HG03571 (cell line): ENCODE results near the gene SCARB1.

Source experiments
- ATAC-seq: cut with Tn5 transposase; IDR thresholded peaks from one replicate; pipeline ENCODE4 v1.9.1; 2021; ENCODE audit not compliant: unreplicated experiment

The SCARB1 gene

DNA sequence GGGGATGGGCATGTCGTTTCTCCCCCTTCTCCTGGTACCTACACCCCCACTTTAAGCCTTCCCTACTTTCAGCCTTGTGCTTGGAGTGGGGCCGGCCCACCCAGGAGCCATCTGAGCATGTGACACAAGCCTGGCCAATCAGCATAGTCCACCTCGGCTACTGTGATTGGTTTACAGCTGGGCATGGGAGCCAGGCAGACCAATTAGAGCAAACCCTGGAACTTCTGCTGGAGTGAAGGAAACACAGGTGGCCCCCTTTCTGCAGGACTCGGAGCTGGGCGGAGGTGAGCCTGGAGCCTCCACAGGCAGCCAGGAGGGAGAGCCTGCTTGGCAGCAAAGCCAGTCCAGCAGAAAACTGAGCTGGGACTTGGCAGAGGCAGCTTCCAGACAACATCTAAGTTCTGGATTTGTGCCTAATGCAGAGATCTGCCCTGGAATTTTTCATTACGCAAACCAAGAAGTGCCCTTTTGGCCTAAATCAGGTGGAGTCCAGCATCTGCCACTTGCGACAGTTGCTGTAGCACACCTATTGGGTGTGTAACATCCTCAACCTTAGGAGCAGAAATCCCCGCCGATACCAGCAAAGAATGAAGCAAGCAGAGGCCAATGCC, 59.5 kb downstream of the SCARB1 start:
- ATAC-seq, result no peak

DNA sequence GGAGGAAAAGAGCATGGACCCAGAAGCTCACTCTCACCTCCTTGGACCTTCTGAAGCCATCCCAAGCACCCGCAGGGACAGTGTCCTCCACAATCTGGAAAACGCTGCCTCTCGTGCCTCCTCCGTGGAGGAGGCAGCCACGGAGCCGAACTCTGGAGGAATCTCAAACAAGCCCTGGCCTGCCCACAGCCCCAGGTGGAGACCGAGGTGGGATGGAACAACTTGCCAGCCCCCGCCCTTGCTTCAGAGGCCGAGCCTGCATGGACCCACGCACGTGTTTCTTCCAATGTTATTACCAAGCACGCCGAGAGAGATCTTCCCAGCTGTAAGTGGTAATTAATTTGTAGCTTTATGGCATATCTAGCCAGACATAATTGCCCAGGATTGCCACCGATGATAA, 61.3 kb downstream of the SCARB1 start:
- no peak for ATAC-seq

DNA sequence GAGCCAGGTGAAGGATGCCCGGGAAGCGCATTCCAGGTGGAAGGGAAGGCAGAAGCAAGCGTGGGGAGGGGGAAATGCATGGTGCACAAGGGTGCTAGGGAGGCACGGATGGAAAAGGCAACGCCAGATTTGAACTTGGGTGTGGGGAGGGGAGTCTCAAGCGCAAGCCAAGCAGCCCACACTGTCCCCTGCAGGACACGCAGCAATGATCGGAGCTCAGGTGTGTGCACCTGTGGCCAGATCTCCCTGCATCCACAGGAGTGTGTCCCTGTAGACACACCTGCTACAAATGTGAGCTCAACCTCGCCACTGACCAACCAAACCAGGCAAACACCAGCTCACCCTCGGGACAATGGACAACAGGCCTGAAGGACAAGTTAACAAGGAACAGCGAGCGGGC, 63.2 kb downstream of the SCARB1 start:
- no peak for ATAC-seq

DNA sequence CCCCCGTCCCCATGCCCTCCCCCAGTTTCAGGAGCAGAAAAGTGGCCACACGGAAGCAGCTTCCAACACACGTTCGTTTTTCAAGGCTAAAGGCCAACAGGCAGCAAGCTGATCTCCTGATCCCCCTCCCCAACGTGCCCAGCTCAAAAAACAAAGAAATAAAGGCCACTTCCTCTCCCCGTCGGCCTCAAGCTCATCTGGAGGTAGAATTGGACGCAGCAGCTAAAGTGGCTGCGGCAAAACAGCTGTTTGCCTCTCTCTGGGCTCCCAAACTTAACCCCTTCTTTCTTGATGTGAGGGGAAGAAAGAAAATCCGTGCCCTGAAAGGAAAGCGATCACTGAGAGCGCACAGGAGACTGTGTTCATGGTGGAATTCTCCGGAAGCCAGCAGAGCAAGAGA, 66.3 kb downstream of the SCARB1 start:
- ATAC-seq, result no peak

DNA sequence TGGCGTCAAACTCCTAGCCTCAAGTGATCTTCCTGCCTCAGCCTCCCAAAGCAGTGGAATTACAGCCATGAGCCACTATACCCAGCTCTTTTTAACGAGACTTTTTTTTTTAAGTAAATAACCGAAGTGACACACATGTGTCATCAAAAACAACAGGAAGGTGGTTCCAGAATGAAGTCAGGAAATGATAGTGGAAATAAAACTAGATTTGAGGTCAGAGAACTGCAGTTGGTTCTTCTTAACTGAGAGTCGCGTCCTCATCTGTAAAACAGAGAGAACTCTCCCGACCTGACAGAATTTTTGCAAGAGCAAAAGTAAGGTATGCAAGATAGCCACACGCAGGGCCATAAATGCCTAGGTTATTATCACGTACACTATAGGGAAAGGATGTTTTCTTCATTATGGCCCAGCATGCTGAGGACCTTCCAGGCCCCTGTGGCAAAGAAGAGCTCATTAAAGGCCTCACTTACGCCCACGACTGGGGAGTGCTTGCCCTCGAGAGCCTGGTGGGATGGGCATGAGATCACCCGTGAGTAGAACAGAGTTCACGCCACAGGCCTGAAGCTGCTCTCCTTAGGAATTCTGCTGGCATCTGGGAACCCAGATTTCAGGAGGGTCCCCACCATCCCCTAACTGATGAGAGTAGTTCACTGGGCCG, 67.2 kb downstream of the SCARB1 start:
- ATAC-seq, result no peak

DNA sequence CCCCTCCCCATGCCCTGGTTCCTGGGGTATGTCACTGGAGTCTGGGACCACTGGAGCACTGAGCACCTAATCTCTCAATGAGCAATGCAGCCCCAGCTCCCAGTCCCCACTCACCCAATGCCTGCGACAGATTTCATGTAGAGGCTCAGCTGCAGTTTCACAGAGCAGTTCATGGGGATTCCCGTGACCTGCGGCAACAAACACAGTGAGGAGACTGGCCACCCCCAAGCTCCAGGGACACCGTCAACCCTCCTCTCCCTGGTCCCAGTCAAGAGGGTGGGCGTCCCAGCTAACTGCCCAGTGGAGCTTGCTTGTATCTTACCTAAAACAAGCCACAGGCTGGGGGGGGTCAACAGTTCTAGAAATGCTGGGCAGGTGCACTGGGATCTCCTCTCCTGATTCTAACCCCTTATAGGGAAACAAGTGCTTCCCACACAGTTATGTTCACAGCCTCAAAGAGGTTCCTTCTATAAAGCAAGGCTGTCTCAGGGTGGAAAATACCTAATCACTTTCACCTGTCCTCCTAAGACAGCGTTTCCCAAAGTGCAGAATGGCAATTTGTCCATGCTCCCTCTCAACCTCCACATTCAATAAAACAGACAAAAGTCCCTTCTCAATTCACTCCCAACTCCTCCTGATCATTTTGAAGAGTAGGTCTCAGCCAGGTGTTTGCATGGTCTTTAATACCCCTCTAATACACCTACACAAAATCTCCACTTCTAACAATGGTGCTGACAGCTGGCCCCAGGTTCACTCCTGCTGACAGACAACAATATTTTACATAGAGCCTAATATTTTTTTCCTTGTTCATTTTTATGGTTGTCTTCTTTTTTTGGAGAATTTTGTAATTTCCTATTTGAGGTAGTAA, 68.3 kb downstream of the SCARB1 start:
- no peak for ATAC-seq

DNA sequence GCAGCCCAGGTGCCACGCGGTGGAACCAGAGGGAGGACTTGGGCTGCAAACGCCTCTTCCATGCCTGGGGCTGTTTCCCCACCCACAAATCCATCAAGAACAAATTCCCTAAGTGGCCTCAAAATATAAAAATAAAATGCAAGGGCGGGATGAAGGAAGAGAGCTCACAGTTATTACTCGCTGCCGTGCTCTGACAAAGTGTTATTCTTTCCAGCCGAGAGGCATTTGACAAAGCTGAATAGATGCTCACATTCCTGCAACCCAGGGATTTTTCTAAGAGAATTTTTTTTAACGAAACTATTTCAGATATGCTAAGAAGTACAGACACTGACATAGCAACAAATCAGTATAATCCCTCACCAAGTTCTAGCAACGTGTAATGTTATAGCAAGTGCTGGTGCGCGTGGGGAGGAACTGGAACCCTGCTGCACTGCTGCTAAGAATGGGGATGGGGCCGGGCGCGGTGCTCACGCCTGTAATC, 70.7 kb downstream of the SCARB1 start:
- no peak for ATAC-seq

DNA sequence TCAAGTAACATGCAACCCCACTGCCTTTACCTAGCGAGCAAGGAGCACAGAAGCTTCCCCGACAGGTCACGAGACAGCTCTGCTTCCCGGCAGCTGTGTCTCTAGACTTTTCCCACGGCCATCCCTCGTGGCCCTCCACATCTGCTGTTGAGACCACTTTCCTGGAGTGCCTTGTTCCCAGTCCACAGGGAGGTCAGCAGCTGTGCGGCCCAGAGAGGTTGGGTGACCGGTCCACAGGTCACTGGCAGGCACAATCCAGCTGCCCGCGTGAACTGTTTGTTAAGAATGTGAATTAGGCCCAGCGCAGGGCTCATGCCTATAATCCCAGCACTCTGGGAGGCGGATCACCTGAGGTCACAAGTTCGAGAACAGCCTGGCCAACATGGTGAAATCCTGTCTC, 71.5 kb downstream of the SCARB1 start:
- no peak for ATAC-seq

DNA sequence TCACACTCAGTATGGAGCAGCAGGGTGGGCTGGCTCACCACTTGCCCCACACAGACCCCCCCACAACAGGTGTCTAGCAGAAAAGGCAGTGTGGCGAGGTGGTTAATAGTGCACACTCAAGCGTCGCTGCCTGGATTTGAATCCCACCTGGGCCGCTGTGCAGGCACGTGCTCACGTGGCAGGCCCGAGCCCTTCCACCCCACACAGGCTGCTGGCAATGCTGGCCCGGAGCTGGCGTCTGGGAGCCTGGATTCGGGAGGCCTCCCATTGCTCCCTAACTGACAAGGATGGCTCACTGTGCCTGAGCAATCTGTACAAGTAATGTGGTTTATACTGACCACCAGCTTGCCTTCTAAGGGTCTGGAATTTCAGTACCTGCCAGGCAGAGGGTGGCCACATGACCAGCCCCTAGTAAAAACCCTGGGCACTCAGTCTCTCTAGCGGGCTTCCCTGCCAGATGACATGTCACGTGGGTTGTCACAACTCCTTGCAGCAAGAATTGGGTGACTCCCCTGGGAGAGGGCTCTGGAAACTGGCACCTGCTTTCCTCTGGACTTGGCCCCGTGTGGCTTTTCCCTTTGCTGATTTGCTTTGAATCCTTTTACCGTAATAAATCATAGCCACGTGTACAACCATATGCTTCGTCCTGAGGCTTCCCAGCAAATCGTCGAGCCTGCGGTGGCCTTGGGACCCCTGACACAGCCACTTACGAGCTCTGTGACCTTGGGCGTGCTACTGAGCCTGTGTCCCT, 72.8 kb downstream of the SCARB1 start:
- no peak for ATAC-seq

DNA sequence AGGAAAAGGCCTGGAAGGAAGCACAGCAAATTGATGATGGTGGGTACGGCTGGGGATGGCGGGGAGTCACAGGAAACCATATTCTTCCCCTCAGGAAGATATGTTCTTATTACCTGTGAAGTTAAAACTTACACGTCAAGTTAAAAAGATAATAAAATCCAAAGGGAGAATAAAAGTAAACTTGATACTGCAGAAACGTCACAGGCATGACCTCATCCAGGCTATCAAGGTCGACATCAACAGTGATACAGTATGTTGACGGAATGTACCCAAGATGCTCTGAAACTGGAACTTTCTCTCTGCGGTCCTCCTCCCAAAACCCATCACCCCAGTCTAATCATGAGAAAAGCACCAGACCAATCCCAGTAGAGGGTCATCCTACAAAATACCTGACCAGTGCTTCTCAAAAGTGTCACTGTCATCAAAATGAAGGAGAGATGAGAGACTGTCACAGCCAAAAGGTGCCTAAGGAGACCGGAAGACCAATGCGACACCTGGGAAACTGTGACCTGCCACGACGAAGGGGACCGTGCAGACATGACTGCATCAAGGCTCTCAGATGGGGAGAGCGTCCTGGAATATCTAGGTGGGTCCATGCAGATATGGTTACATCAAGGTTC, 74.6 kb downstream of the SCARB1 start:
- ATAC-seq, result no peak

DNA sequence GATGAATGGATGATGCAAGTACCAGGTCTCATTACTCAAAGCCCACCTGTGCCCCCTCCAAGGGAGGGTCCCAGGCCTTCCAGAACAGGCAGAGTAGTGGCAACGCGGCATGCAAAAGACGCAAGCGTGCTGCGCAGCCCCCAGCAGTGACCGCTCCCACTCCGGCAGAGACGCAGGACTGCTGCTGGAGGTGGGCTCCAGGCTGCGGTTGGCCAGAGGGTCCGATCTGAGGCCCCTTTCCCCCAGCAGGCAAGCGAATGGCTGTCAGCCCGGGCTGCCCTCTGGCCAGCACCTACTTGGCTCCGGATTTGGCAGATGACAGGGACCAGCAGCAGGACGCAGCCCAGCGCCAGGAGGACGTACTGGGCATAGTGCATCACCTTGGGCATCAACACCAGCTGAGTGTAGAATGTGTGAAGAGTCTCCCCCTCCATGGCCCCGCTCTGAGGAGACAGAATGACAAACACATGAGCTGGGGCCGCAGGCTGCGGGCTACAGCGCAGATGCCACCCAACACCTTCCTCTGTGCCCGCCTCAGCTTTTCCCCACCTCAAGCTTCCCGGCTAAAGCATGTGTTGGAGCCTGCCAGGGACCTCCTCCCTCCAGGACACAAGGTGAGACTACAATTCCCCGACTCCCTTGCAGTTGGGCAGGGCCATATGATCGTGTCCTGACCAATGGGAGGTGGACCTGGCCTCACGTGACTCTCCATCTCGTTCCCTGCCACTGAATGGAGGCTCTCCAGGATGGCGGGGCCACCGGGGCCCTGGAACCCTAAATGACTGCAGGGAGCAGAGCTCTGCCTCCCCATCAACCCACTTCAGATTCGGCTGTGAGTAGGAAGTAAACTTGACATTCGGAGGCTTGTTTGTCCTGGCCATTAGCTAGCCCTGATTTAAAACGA, 77.4 kb downstream of the SCARB1 start:
- no peak for ATAC-seq

DNA sequence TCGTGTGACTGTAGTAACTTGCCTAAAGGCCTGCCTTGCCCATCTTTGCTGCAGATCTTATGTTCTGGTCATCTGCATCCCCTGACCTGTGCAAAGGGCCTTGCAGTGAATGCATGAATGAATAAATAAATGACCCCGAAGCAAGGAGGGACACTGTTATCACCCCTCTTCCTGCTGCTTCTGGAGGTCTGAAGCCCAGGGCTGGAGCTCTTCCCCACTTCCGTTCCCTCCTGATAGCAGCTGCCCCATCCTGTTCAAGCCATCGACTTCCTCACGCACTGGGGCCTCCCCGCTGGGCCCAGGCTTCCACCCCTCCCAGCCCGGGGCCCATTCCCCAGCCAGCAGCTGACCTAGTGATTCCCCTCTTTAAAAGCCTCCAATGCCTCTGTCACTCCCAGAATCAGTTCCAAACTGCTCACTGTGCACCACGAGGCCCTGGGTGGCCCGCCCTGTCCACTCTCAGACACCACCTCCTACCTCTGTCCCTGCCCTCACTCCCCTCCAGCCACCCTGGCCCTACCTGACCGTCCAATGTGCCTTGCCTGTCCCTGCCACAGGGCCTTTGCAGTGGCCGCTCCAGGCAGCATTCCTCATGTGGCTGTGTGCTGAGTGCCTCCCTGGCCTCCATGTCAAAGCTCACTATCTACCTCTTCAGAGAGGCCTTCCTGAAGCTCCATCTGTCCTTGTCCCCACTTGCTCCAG, 78.6 kb downstream of the SCARB1 start:
- no peak for ATAC-seq

DNA sequence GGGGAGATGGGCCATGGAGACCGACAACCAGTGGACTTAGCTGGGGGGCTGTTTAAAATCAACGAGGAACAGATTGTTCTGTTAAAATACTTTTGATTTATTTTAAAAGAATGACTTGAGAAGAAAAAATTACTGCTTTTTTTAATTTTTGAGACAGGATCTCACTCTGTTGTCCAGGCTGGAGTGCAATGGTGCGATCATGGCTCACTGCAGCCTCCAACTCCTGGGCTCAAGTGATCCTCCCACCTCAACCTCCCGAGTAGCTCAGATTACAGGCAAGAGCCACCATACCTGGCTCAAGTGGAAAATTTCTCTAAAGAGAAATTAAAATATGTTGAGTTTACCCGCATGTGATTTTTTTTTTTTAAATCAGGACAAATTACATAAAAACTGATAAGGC, 80.6 kb downstream of the SCARB1 start:
- ATAC-seq, result no peak

DNA sequence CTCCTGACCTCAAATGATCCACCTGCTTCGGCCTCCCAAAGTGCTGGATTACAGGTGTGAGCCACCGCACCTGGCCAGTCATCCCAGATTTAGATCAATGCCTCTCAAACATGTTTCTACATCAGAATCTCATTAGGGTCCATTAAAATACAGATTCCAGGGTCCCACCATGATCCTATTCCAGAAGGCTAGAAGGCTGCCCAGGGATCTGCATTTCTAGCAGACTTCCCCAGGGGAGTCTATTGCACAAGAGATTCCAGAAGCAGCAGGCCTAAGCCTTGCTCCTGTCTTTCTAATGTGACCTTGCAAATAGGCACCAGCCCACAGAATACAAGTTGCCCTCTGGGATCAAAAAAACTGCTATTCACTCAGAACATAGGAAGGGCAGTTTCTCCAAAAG, 81.5 kb downstream of the SCARB1 start:
- ATAC-seq, result no peak

DNA sequence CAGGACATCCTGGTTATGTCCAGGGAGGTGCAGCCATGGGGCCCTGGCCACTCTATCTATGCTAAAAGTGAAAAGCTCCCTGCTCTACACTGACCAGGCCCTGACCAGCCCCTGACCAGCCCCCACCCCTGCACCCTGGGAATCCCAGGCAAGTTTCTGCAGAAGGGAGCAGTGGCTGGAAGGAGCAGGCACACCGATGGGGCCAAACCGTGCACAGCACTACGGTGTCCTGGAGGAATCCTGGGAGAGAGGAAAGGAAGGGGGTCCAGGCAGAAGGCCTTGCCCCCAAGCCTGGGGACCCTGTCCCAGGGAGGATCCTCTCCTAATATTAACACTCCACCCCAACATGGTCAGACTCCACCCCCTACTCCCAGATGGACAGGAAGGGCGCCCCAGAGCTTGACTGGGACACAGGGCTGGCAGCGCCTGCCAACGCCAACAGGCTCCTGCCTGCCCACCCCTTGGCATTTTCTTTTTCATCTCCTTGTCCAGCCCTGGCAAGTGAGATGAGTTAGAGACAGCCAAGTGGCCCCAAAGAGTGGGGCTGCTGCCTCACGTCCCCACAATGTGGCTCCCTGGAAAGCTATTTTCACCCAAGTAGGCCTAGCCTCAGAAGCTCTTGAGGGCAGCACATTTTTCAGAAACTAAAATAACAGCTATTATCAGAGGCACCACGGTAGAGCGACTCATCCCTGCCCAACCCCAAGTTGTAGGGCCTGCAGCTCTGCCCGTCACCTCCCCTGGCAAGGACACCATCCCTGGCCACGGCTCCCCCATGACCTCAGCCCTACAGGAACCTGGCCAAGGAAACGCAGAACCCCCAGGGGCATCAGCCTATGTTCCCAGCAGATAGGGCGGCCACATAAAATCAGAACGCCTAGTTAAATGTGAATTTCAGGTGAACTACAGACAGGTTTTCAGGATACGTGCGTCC, 82.6 kb downstream of the SCARB1 start:
- ATAC-seq, result no peak

DNA sequence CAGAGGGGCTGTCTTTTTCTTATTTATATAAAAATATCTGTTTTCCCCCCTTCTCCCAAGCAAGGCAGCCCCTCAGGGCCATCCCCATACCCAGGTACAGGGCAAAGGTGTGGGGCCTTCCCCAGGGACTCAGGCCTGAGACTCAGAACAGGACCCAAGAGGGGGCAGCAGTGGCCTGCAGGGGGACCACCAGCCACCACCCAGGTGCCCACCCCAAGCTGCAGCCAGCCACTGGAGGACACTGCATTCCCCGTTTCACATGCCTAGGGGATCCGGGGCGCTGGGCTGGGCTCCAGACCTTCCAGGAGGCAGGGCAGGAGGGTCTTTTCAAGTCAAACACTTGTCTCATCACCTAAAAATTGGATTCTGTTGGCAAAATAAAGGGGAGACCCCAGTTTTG, 83.3 kb downstream of the SCARB1 start:
- ATAC-seq, result no peak

DNA sequence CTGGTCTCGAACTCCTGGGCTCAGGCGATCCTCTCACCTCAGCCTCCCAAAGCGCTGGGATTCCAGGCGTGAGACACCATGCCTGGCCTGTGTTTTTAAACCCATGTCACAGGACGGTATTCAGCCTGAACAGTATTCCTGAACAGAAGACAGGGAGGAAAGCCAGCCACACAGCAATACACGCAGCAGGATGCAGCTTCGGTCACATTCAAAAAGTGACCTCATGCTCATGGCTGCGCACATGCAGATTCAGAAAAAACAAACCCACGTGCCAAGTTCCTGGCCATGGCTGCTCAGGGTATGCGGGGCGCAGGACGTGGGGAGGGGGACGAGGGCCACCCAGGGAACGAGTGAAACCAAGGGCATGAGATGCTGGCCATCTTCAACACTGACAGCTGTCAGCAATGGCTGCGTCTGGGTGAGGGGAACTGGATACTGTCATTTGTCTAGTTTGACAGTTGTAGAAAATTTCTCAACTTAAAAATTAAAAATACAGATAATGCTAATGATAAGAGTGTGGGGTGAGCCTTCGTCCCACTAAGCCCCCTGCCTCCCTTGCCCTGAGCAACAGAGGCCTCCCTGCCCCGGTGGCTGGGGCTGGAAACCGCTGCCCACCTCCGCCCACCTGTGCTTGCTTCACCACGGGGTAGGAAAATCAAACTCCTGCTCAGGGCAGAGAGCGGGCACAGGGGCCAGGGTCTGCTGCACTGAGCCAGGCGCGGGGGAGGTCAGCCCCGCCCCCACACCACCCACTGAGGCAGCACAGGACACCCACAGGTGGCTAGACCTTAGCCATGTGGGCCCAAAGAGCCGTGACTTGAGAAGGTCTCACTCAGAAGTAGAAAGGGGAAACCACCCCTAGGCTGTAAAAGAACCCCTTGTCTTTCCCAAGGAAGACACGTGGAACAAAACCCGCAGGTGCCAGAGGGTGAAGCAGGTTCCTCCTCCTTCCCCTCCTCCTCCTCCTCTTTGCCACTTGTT, 84.2 kb downstream of the SCARB1 start:
- peak; percentile 42 for ATAC-seq
